GM23338 (cell line): Measurements from ENCODE around the gene LDAF1.

Experiments used
- CREB1 ChIP-seq: fragments of 250-450 bp; sonication (Bioruptor Pico); IDR thresholded peaks from 2 replicates; pipeline ENCODE4 v1.5.0; 2020; ENCODE audit warnings: low read depth, mild to moderate bottlenecking, moderate library complexity
- EZH2 ChIP-seq: fragments of 200-600 bp; sonication (generic); IDR thresholded peaks from one replicate; pipeline ENCODE4 v1.8.0; 2017; ENCODE audit warnings: antibody characterized with exemption, mild to moderate bottlenecking, low read depth; ENCODE audit not compliant: unreplicated experiment
- EZH2phosphoT487 ChIP-seq: fragments of 200-600 bp; sonication (generic); IDR thresholded peaks from one replicate; pipeline ENCODE4 v1.8.1; 2018; ENCODE audit warnings: antibody characterized with exemption; ENCODE audit not compliant: unreplicated experiment
- JUNB ChIP-seq: IDR thresholded peaks from one replicate; pipeline ENCODE4 v1.6.1; 2016; ENCODE audit warnings: antibody characterized with exemption; ENCODE audit not compliant: unreplicated experiment
- NANOG ChIP-seq: IDR thresholded peaks from 2 replicates; pipeline ENCODE4 v1.6.1; 2016; ENCODE audit warnings: antibody characterized with exemption, borderline replicate concordance
- POLR2AphosphoS5 ChIP-seq: IDR thresholded peaks from 2 replicates; pipeline ENCODE4 v1.6.1; 2016; ENCODE audit warnings: antibody characterized with exemption, low read depth
- STAT1 ChIP-seq: IDR thresholded peaks from one replicate; pipeline ENCODE4 v1.6.1; 2016; ENCODE audit warnings: antibody characterized with exemption; ENCODE audit not compliant: unreplicated experiment
- ZNF331 ChIP-seq: fragments of 250-450 bp; sonication (Bioruptor Pico); IDR thresholded peaks from 2 replicates; pipeline ENCODE4 v1.5.0; 2020; ENCODE audit warnings: low read depth, mild to moderate bottlenecking, moderate library complexity
- TF ChIP-seq, protein P1 (sequence below), 2 experiments: fragments of 200-600 bp in 1 of 2; sonication (generic) in 1 of 2; conservative IDR thresholded peaks; 2 replicates each; pipeline versions ENCODE4 v1.5.1 to v1.6.1; 2016 to 2017; ENCODE audit warnings: antibody characterized with exemption in 2 of 2, low read depth in 2 of 2, mild to moderate bottlenecking in 2 of 2, moderate library complexity in 1 of 2
- TF ChIP-seq, protein P2 (sequence below): IDR thresholded peaks from one replicate; pipeline ENCODE4 v1.6.1; 2018; ENCODE audit warnings: antibody characterized with exemption; ENCODE audit not compliant: unreplicated experiment
- TF ChIP-seq, protein P3 (sequence below): fragments of 250-450 bp; sonication (Bioruptor Pico); IDR thresholded peaks from 2 replicates; pipeline ENCODE4 v1.5.0; 2020; ENCODE audit warnings: mild to moderate bottlenecking, moderate library complexity

DNA sequence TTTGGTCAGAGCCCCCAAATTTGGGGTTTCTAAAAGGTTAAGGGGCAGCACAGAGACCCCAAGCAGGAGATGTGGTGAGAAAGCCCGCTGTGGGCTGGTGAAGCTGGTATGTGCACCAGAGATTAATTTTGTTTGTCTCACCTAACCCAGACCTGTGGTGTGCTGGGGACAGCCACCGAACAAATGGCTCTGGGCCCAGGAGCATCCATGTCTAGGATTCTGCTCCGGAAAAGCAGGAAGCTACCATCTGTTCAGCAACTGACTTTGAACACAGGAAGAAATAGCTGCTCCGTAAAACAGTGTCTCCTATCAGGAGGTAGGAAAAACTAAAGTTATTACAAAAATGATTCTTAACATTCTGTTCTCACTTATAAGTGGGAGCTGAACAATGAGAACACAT is 55.6 kb downstream of the LDAF1 start:
- TF ChIP-seq, protein P1, sequence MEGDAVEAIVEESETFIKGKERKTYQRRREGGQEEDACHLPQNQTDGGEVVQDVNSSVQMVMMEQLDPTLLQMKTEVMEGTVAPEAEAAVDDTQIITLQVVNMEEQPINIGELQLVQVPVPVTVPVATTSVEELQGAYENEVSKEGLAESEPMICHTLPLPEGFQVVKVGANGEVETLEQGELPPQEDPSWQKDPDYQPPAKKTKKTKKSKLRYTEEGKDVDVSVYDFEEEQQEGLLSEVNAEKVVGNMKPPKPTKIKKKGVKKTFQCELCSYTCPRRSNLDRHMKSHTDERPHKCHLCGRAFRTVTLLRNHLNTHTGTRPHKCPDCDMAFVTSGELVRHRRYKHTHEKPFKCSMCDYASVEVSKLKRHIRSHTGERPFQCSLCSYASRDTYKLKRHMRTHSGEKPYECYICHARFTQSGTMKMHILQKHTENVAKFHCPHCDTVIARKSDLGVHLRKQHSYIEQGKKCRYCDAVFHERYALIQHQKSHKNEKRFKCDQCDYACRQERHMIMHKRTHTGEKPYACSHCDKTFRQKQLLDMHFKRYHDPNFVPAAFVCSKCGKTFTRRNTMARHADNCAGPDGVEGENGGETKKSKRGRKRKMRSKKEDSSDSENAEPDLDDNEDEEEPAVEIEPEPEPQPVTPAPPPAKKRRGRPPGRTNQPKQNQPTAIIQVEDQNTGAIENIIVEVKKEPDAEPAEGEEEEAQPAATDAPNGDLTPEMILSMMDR (conservative IDR thresholded peaks at IDR 0.05; ENCODE audit: low read depth in 2 of 2), result no peak
- no peak for TF ChIP-seq EZH2
- TF ChIP-seq POLR2AphosphoS5, result no peak
- TF ChIP-seq, protein P2, sequence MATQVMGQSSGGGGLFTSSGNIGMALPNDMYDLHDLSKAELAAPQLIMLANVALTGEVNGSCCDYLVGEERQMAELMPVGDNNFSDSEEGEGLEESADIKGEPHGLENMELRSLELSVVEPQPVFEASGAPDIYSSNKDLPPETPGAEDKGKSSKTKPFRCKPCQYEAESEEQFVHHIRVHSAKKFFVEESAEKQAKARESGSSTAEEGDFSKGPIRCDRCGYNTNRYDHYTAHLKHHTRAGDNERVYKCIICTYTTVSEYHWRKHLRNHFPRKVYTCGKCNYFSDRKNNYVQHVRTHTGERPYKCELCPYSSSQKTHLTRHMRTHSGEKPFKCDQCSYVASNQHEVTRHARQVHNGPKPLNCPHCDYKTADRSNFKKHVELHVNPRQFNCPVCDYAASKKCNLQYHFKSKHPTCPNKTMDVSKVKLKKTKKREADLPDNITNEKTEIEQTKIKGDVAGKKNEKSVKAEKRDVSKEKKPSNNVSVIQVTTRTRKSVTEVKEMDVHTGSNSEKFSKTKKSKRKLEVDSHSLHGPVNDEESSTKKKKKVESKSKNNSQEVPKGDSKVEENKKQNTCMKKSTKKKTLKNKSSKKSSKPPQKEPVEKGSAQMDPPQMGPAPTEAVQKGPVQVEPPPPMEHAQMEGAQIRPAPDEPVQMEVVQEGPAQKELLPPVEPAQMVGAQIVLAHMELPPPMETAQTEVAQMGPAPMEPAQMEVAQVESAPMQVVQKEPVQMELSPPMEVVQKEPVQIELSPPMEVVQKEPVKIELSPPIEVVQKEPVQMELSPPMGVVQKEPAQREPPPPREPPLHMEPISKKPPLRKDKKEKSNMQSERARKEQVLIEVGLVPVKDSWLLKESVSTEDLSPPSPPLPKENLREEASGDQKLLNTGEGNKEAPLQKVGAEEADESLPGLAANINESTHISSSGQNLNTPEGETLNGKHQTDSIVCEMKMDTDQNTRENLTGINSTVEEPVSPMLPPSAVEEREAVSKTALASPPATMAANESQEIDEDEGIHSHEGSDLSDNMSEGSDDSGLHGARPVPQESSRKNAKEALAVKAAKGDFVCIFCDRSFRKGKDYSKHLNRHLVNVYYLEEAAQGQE, result no peak
- no peak for TF ChIP-seq EZH2phosphoT487
- no peak for TF ChIP-seq NANOG
- no peak for TF ChIP-seq ZNF331
- TF ChIP-seq STAT1, result no peak
- TF ChIP-seq JUNB, result no peak
- TF ChIP-seq CREB1 (CRISPR knock-in tag), result no peak
- TF ChIP-seq, protein P3, sequence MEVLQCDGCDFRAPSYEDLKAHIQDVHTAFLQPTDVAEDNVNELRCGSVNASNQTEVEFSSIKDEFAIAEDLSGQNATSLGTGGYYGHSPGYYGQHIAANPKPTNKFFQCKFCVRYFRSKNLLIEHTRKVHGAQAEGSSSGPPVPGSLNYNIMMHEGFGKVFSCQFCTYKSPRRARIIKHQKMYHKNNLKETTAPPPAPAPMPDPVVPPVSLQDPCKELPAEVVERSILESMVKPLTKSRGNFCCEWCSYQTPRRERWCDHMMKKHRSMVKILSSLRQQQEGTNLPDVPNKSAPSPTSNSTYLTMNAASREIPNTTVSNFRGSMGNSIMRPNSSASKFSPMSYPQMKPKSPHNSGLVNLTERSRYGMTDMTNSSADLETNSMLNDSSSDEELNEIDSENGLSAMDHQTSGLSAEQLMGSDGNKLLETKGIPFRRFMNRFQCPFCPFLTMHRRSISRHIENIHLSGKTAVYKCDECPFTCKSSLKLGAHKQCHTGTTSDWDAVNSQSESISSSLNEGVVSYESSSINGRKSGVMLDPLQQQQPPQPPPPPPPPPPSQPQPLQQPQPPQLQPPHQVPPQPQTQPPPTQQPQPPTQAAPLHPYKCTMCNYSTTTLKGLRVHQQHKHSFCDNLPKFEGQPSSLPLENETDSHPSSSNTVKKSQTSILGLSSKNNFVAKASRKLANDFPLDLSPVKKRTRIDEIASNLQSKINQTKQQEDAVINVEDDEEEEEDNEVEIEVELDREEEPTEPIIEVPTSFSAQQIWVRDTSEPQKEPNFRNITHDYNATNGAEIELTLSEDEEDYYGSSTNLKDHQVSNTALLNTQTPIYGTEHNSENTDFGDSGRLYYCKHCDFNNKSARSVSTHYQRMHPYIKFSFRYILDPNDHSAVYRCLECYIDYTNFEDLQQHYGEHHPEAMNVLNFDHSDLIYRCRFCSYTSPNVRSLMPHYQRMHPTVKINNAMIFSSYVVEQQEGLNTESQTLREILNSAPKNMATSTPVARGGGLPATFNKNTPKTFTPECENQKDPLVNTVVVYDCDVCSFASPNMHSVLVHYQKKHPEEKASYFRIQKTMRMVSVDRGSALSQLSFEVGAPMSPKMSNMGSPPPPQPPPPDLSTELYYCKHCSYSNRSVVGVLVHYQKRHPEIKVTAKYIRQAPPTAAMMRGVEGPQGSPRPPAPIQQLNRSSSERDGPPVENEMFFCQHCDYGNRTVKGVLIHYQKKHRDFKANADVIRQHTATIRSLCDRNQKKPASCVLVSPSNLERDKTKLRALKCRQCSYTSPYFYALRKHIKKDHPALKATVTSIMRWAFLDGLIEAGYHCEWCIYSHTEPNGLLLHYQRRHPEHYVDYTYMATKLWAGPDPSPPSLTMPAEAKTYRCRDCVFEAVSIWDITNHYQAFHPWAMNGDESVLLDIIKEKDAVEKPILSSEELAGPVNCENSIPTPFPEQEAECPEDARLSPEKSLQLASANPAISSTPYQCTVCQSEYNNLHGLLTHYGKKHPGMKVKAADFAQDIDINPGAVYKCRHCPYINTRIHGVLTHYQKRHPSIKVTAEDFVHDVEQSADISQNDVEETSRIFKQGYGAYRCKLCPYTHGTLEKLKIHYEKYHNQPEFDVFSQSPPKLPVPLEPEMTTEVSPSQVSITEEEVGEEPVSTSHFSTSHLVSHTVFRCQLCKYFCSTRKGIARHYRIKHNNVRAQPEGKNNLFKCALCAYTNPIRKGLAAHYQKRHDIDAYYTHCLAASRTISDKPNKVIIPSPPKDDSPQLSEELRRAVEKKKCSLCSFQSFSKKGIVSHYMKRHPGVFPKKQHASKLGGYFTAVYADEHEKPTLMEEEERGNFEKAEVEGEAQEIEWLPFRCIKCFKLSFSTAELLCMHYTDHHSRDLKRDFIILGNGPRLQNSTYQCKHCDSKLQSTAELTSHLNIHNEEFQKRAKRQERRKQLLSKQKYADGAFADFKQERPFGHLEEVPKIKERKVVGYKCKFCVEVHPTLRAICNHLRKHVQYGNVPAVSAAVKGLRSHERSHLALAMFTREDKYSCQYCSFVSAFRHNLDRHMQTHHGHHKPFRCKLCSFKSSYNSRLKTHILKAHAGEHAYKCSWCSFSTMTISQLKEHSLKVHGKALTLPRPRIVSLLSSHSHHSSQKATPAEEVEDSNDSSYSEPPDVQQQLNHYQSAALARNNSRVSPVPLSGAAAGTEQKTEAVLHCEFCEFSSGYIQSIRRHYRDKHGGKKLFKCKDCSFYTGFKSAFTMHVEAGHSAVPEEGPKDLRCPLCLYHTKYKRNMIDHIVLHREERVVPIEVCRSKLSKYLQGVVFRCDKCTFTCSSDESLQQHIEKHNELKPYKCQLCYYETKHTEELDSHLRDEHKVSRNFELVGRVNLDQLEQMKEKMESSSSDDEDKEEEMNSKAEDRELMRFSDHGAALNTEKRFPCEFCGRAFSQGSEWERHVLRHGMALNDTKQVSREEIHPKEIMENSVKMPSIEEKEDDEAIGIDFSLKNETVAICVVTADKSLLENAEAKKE (CRISPR knock-in tag), result no peak
